K562 (cell line): ENCODE measurements around the gene GRB2. TPM values are rescaled to one million over a fixed set of nuclear protein-coding genes. Genes with fewer than 3 reads are reported as not detected.

Experiments used
- ASH1L ChIP-seq: fragments of 450-650 bp; IDR thresholded peaks from 2 replicates; pipeline ENCODE4 v1.6.1; 2018; ENCODE audit warnings: borderline replicate concordance, mild to moderate bottlenecking, low read depth; ENCODE audit not compliant: partially characterized antibody
- BRCA1 ChIP-seq, 2 experiments: fragments of 450-650 bp in 1 of 2; sonication (generic) in 1 of 2; formaldehyde crosslinking in 1 of 2; IDR thresholded peaks; 2 replicates each; pipeline versions ENCODE4 v1.5.0 to v1.6.1; 2017 to 2020; ENCODE audit warnings: mild to moderate bottlenecking in 1 of 2, missing genetic modification reagents in 1 of 2
- BRF1 ChIP-seq: IDR thresholded peaks from 3 replicates; pipeline ENCODE4 v1.6.1; 2011; ENCODE audit warnings: borderline replicate concordance, mild to moderate bottlenecking; ENCODE audit not compliant: insufficient read length; ENCODE audit errors: extremely low read depth
- CBX3 ChIP-seq, 2 experiments: IDR thresholded peaks; 1 replicate in 1 of 2; 2 replicates in 1 of 2; pipeline ENCODE4 v1.6.1; 2012; ENCODE audit warnings: inconsistent platforms in 2 of 2, low read length in 2 of 2, borderline replicate concordance in 1 of 2, control low read depth in 1 of 2
- CREBBP ChIP-seq: IDR thresholded peaks from one replicate; pipeline ENCODE4 v1.6.1; 2012; ENCODE audit warnings: low read depth, mild to moderate bottlenecking, control low read depth, inconsistent platforms, low read length
- DDX20 ChIP-seq: fragments of 450-650 bp; IDR thresholded peaks from 2 replicates; pipeline ENCODE4 v1.6.1; 2016; ENCODE audit warnings: missing genetic modification characterization, low read depth, mild to moderate bottlenecking, missing compliant biosample characterization, moderate library complexity
- LEF1 ChIP-seq: fragments of 450-650 bp; IDR thresholded peaks from 2 replicates; pipeline ENCODE4 v1.6.1; 2016; ENCODE audit warnings: mild to moderate bottlenecking
- MTA3 ChIP-seq: fragments of 450-650 bp; formaldehyde crosslinking; IDR thresholded peaks from 2 replicates; pipeline ENCODE4 v1.6.1; 2017; ENCODE audit warnings: mild to moderate bottlenecking, borderline replicate concordance
- NRF1 ChIP-seq, 2 experiments: fragments of 450-650 bp; IDR thresholded peaks in 1 of 2; conservative IDR thresholded peaks in 1 of 2; 2 replicates each; pipeline ENCODE4 v1.6.1; 2014; ENCODE audit warnings: mild to moderate bottlenecking in 2 of 2
- POLR2AphosphoS2 ChIP-seq: IDR thresholded peaks from 2 replicates; pipeline ENCODE4 v1.6.1; 2012; ENCODE audit warnings: low read length, improper control_type of control experiment
- PYGO2 ChIP-seq: fragments of 450-650 bp; IDR thresholded peaks from 2 replicates; pipeline ENCODE4 v1.6.1; 2016; ENCODE audit warnings: mild to moderate bottlenecking, missing genetic modification characterization, moderate library complexity, missing compliant biosample characterization
- TAF9B ChIP-seq: fragments of 450-650 bp; IDR thresholded peaks from 2 replicates; pipeline ENCODE4 v1.6.1; 2018; ENCODE audit warnings: mild to moderate bottlenecking; ENCODE audit not compliant: partially characterized antibody
- XRCC5 ChIP-seq: fragments of 200-400 bp; formaldehyde crosslinking; IDR thresholded peaks from 2 replicates; pipeline ENCODE4 v1.6.1; 2017; ENCODE audit warnings: low read depth, mild to moderate bottlenecking, low read length
- ZNF174 ChIP-seq: fragments of 250-450 bp; sonication (Bioruptor Pico); IDR thresholded peaks from 2 replicates; pipeline ENCODE4 v1.4.0; 2020; ENCODE audit warnings: mild to moderate bottlenecking
- ZNF311 ChIP-seq: fragments of 250-450 bp; sonication (Bioruptor Pico); IDR thresholded peaks from 2 replicates; pipeline ENCODE4 v1.4.0; 2020; ENCODE audit warnings: mild to moderate bottlenecking, moderate library complexity
- polyA plus RNA-seq, 8 experiments: library from polyadenylated mRNA; depleted of rRNA in 4 of 8; stranded (reverse) in 5 of 8; unstranded in 3 of 8; fragments of >200 nt; fragmentation: Nextera tagmentation in 2 of 8; fragmentation: Illumina TruSeq in 1 of 8; extraction: Ambion mirVana in 2 of 8; extraction: Trizol in 1 of 8; gene quantifications; 2 replicates each; pipeline versions ENCODE4 v1.2.1 to v1.2.3, GENCODE V29; 2011 to 2014; ENCODE audit warnings: inconsistent platforms in 1 of 8, missing spikeins in 1 of 8
- total RNA-seq, 7 experiments: library from RNA; depleted of rRNA in 6 of 7; stranded (reverse); fragments of >200 nt in 6 of 7; fragmentation: Illumina TruSeq in 2 of 7; extraction: Trizol in 2 of 7; gene quantifications; 2 replicates each; pipeline versions ENCODE4 v1.2.1 to v1.2.3, GENCODE V29; 2011 to 2021; ENCODE audit warnings: low replicate concordance in 1 of 7
- TF ChIP-seq, protein P1 (sequence below): fragments of 450-650 bp; IDR thresholded peaks from 2 replicates; pipeline ENCODE4 v1.6.1; 2018; ENCODE audit warnings: mild to moderate bottlenecking, low read depth; ENCODE audit not compliant: partially characterized antibody
- TF ChIP-seq, protein P2 (sequence below): fragments of 150-350 bp; IDR thresholded peaks from 2 replicates; pipeline ENCODE4 v1.6.1; 2014; ENCODE audit warnings: low read depth, mild to moderate bottlenecking, low read length, borderline replicate concordance
- TF ChIP-seq, protein P3 (sequence below): fragments of 250-450 bp; sonication (Bioruptor Pico); IDR thresholded peaks from 2 replicates; pipeline ENCODE4 v1.4.0; 2020; ENCODE audit warnings: borderline replicate concordance
- TF ChIP-seq, protein P4 (sequence below), 2 experiments: IDR thresholded peaks; 2 replicates each; pipeline ENCODE4 v1.6.1; 2011; ENCODE audit warnings: borderline replicate concordance in 1 of 2, control low read depth in 1 of 2, low read depth in 1 of 2, low read length in 1 of 2, mild to moderate bottlenecking in 1 of 2, mixed read lengths in 1 of 2, moderate library complexity in 1 of 2; ENCODE audit not compliant: insufficient read depth in 1 of 2, insufficient read length in 1 of 2, poor library complexity in 1 of 2, severe bottlenecking in 1 of 2; ENCODE audit errors: extremely low read depth in 1 of 2

GRB2 gene
- total and polyA plus RNA-seq, 9 of the 15 experiments (the other 6 are each of a cell fraction or from before 2014, with no cell fraction given): 57.2 to 136 (median 84.8) TPM

DNA sequence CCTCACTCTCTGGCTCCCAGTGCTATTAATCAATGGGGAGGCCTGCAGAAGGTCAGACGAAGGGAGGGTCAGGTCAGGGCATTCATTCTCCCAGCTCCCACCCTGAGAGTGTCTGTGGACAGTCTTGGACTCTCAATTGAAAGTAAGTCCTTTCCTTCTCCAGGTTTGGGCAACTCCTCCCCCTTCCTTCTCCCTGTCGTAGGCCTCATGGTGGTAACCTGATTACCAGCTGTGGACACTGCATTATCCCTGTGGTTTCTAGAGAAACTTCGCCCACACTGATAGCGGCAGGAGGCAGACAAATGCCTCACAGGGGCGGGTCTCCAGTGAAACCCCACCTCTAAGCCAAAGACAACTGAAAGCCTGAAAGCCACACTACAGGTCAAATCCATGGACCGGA, 58.6 kb downstream of the GRB2 start (continued):
- TF ChIP-seq PYGO2 (tag): no peak
- peak in 1 of 2 experiments; percentile 73; a peak in 1 of 3 replicates for TF ChIP-seq CBX3 (IDR thresholded peaks at IDR 0.05; ENCODE audit: borderline replicate concordance in 1 of 2, low read length in 2 of 2)
- TF ChIP-seq, protein P1, sequence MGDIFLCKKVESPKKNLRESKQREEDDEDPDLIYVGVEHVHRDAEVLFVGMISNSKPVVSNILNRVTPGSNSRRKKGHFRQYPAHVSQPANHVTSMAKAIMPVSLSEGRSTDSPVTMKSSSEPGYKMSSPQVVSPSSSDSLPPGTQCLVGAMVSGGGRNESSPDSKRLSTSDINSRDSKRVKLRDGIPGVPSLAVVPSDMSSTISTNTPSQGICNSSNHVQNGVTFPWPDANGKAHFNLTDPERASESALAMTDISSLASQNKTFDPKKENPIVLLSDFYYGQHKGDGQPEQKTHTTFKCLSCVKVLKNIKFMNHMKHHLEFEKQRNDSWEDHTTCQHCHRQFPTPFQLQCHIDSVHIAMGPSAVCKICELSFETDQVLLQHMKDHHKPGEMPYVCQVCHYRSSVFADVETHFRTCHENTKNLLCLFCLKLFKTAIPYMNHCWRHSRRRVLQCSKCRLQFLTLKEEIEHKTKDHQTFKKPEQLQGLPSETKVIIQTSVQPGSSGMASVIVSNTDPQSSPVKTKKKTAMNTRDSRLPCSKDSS: no peak
- TF ChIP-seq ZNF311: no peak
- TF ChIP-seq ASH1L: no peak
- no peak for TF ChIP-seq POLR2AphosphoS2
- no peak for TF ChIP-seq TAF9B
- TF ChIP-seq DDX20 (tag): no peak
- TF ChIP-seq ZNF174 (CRISPR knock-in tag): no peak
- TF ChIP-seq BRCA1 (IDR thresholded peaks at IDR 0.05): no peak
- TF ChIP-seq BRCA1 (CRISPR knock-in tag; IDR thresholded peaks at IDR 0.05): no peak
- TF ChIP-seq CREBBP: no peak
- TF ChIP-seq, protein P2, sequence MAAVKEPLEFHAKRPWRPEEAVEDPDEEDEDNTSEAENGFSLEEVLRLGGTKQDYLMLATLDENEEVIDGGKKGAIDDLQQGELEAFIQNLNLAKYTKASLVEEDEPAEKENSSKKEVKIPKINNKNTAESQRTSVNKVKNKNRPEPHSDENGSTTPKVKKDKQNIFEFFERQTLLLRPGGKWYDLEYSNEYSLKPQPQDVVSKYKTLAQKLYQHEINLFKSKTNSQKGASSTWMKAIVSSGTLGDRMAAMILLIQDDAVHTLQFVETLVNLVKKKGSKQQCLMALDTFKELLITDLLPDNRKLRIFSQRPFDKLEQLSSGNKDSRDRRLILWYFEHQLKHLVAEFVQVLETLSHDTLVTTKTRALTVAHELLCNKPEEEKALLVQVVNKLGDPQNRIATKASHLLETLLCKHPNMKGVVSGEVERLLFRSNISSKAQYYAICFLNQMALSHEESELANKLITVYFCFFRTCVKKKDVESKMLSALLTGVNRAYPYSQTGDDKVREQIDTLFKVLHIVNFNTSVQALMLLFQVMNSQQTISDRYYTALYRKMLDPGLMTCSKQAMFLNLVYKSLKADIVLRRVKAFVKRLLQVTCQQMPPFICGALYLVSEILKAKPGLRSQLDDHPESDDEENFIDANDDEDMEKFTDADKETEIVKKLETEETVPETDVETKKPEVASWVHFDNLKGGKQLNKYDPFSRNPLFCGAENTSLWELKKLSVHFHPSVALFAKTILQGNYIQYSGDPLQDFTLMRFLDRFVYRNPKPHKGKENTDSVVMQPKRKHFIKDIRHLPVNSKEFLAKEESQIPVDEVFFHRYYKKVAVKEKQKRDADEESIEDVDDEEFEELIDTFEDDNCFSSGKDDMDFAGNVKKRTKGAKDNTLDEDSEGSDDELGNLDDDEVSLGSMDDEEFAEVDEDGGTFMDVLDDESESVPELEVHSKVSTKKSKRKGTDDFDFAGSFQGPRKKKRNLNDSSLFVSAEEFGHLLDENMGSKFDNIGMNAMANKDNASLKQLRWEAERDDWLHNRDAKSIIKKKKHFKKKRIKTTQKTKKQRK: no peak
- TF ChIP-seq MTA3: no peak
- TF ChIP-seq, protein P3, sequence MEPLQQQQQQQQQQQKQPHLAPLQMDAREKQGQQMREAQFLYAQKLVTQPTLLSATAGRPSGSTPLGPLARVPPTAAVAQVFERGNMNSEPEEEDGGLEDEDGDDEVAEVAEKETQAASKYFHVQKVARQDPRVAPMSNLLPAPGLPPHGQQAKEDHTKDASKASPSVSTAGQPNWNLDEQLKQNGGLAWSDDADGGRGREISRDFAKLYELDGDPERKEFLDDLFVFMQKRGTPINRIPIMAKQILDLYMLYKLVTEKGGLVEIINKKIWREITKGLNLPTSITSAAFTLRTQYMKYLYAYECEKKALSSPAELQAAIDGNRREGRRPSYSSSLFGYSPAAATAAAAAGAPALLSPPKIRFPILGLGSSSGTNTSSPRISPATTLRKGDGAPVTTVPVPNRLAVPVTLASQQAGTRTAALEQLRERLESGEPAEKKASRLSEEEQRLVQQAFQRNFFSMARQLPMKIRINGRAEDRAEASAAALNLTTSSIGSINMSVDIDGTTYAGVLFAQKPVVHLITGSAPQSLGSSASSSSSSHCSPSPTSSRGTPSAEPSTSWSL: no peak
- TF ChIP-seq NRF1 (conservative IDR thresholded peaks at IDR 0.05 in 1 of 2, IDR thresholded peaks at IDR 0.05 in 1 of 2): peak in 1 of 2 experiments; percentile 26; a peak in 1 of 4 replicates
- TF ChIP-seq XRCC5: no peak
- TF ChIP-seq, protein P4, sequence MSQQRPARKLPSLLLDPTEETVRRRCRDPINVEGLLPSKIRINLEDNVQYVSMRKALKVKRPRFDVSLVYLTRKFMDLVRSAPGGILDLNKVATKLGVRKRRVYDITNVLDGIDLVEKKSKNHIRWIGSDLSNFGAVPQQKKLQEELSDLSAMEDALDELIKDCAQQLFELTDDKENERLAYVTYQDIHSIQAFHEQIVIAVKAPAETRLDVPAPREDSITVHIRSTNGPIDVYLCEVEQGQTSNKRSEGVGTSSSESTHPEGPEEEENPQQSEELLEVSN (IDR thresholded peaks at IDR 0.05; ENCODE audit: borderline replicate concordance in 1 of 2, extremely low read depth in 1 of 2, insufficient read depth in 1 of 2, insufficient read length in 1 of 2, low read depth in 1 of 2, low read length in 1 of 2, poor library complexity in 1 of 2, severe bottlenecking in 1 of 2): no peak
- TF ChIP-seq BRF1: no peak
- peak; percentile 63 for TF ChIP-seq LEF1
